ENCODE measurements around the gene WDR82. TPM values are rescaled to one million over a fixed set of nuclear protein-coding genes. Genes with fewer than 3 reads are reported as not detected.

The WDR82 gene
- total and polyA plus RNA-seq, 2 of the 8 experiments (the other 6 are each of a cell fraction or from before 2014, with no cell fraction given) = 33.5 to 82.7 TPM

- TF ChIP-seq RAD21 (IDR thresholded peaks at IDR 0.05 in 1 of 2, conservative IDR thresholded peaks at IDR 0.05 in 1 of 2; ENCODE audit: low read depth in 2 of 2, low read length in 2 of 2) = peak in 1 of 2 experiments; percentile 14; a peak in 1 of 4 replicates
- no peak for TF ChIP-seq JUND (IDR thresholded peaks at IDR 0.05; ENCODE audit: low read length)
- TF ChIP-seq POLR2AphosphoS5 (IDR thresholded peaks at IDR 0.05; ENCODE audit: low read depth, low read length) = peak; percentile 56; the same call in 1 of the 2 replicates
- TF ChIP-seq POLR2A (IDR thresholded peaks at IDR 0.05; ENCODE audit: control extremely low read depth in 1 of 2, low read depth in 2 of 2, low read length in 2 of 2) = peak in 1 of 2 experiments; percentile 75; a peak in 2 of 3 replicates
- TF ChIP-seq TAF1 (IDR thresholded peaks at IDR 0.05; ENCODE audit: low read depth, low read length) = peak; percentile 72
- TF ChIP-seq CHD2 (IDR thresholded peaks at IDR 0.05; ENCODE audit: low read length) = 0 out of 2 replicates have a peak, but pooled peaks have one; percentile 14
- TF ChIP-seq USF2 (IDR thresholded peaks at IDR 0.05; ENCODE audit: low read length) = no peak
- no peak for TF ChIP-seq CHD1 (IDR thresholded peaks at IDR 0.05; ENCODE audit: low read depth, low read length)
- TF ChIP-seq SUZ12 (IDR thresholded peaks at IDR 0.05; ENCODE audit: low read length) = peak; percentile 40; the same call in 1 of the 2 replicates
- peak; percentile 56 for TF ChIP-seq BACH1 (IDR thresholded peaks at IDR 0.05; ENCODE audit: low read length)
- TF ChIP-seq SP2 (IDR thresholded peaks at IDR 0.05; ENCODE audit: low read length) = no peak
- peak; percentile 86 for TF ChIP-seq KDM4A (IDR thresholded peaks at IDR 0.05; ENCODE audit: low read depth, low read length, severe bottlenecking)
- 0 out of 2 replicates have a peak, but pooled peaks have one; percentile 10 for TF ChIP-seq CREB1 (IDR thresholded peaks at IDR 0.05)
- TF ChIP-seq, protein P1, sequence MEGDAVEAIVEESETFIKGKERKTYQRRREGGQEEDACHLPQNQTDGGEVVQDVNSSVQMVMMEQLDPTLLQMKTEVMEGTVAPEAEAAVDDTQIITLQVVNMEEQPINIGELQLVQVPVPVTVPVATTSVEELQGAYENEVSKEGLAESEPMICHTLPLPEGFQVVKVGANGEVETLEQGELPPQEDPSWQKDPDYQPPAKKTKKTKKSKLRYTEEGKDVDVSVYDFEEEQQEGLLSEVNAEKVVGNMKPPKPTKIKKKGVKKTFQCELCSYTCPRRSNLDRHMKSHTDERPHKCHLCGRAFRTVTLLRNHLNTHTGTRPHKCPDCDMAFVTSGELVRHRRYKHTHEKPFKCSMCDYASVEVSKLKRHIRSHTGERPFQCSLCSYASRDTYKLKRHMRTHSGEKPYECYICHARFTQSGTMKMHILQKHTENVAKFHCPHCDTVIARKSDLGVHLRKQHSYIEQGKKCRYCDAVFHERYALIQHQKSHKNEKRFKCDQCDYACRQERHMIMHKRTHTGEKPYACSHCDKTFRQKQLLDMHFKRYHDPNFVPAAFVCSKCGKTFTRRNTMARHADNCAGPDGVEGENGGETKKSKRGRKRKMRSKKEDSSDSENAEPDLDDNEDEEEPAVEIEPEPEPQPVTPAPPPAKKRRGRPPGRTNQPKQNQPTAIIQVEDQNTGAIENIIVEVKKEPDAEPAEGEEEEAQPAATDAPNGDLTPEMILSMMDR (IDR thresholded peaks at IDR 0.05; ENCODE audit: control extremely low read depth in 1 of 3, insufficient read depth in 1 of 3, low read depth in 1 of 3, low read length in 3 of 3) = peak in 2 of 3 experiments; percentile 38 to 40; a peak in 2 of 4 replicates
- no peak for TF ChIP-seq EZH2 (IDR thresholded peaks at IDR 0.05; ENCODE audit: low read depth, low read length, severe bottlenecking)
- peak; percentile 80 for TF ChIP-seq TAF7 (optimal IDR thresholded peaks at IDR 0.05; ENCODE audit: borderline replicate concordance, low read depth, low read length)
- peak; percentile 80 for TF ChIP-seq ASH2L (IDR thresholded peaks at IDR 0.05; ENCODE audit: low read length)
These were observed 39.4 kb downstream of the WDR82 start, which contains the start of gene TWF2 (continued) for GRCh38 chr3:52238761-52239701.
